ENCODE data around the gene ZBTB9.
"Not testable (repeated sequence)": the region's sequence is repeated elsewhere in the genome, so short reads cannot be mapped to it uniquely, and the experiment has no call there.

The ZBTB9 gene

DNA sequence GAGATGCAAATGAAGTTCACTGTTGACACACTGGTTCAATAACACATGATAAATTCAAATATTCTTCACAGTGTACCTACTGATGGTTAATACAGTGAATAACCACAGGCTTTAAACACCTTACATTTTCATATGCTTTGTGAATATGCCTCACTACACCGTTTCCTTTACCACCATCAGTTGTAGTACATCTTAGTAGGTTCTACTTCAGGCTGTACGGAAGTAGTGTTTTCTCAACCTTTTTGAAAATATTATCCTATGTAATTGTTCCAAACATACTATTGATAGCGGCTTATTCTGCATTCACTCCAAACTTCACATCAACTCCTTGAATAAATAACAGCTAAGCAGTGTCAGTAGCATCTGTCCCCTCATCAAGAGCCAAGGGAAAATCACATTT, 15.3 kb downstream of the ZBTB9 start:
- no peak for DNase-seq

- DNase-seq: no peak
Measured at GRCh38 chr6:33477864-33478263, 23.5 kb downstream of the ZBTB9 start.

GRCh38 chr6:33481192-33481591, 26.8 kb downstream of the ZBTB9 start:
- no peak for DNase-seq

DNA sequence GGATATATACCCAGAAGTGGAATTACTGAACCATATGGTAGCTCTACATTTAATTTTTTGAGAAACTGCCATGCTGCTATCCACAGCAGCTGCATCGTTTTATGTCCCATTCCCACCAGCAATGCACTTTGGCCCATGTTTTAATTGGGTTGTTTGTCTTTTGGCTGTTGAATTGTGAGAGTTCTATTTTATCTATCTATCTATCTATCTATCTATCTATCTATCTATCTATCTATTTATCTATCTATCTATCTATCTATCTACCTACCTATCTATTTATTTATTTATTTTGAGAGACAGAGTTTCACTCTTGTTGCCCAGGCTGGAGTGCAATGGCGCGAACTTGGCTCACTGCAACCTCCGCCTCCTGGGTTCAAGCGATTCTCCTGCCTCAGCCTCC, 28.2 kb downstream of the ZBTB9 start:
- DNase-seq: not testable (repeated sequence)

DNA sequence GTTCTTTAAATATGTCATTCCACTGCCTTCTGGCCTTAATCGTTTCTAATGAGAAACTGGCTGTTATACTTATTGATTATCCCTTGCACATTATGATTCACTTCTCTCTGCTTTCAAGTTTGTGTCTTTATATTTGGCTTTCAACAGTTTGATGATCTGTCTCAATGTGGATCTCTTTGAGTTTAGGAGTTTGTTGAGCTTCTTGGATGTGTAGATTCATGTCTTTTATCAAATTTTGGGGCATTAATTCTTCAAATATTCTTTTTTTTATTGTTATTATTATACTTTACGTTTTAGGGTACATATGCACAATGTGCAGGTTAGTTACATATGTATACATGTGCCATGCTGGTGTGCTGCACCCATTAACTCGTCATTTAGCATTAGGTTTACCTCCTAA, 29.3 kb downstream of the ZBTB9 start:
- no peak for DNase-seq

DNA sequence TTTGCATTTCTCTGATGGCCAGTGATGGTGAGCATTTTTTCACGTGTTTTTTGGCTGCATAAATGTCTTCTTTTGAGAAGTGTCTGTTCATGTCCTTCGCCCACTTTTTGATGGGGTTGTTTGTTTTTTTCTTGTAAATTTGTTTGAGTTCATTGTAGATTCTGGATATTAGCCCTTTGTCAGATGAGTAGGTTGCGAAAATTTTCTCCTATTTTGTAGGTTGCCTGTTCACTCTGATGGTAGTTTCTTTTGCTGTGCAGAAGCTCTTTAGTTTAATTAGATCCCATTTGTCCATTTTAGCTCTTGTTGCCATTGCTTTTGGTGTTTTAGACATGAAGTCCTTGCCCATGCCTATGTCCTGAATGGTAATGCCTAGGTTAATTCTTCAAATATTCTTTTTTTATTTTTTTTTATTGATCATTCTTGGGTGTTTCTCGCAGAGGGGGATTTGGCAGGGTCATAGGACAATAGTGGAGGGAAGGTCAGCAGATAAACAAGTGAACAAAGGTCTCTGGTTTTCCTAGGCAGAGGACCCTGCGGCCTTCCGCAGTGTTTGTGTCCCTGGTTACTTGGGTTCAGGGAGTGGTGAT, 30.4 kb downstream of the ZBTB9 start:
- DNase-seq: not testable (repeated sequence)

- DNase-seq: not testable (repeated sequence)
Measured at GRCh38 chr6:33485680-33486079, 31.3 kb downstream of the ZBTB9 start.

- DNase-seq: no peak
Measured at GRCh38 chr6:33488339-33488738, 34.0 kb downstream of the ZBTB9 start.

GRCh38 chr6:33490198-33490597, 35.8 kb downstream of the ZBTB9 start:
- DNase-seq: no peak

GRCh38 chr6:33490621-33491020, 36.2 kb downstream of the ZBTB9 start:
- no peak for DNase-seq

- no peak for DNase-seq
Measured at GRCh38 chr6:33492093-33492492, 37.7 kb downstream of the ZBTB9 start.

DNA sequence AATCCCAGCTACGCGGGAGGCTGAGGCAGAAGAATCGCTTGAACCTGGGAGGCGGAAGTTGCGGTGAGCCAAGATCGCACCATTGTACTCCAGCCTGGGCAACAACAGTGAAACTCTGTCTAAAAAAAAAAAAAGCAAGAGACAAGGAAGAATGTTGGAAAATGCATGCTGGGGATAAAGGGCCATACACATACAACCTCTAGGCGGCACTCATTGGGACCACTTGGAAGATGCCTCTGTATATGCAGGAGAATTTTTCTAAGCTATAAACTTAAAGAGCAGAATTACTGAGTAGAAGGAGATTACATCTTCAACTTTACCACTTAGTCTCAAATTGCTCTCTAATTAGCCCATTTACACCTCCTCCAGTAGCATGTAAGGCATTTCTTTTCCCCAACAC, 42.8 kb downstream of the ZBTB9 start:
- DNase-seq: no peak

DNA sequence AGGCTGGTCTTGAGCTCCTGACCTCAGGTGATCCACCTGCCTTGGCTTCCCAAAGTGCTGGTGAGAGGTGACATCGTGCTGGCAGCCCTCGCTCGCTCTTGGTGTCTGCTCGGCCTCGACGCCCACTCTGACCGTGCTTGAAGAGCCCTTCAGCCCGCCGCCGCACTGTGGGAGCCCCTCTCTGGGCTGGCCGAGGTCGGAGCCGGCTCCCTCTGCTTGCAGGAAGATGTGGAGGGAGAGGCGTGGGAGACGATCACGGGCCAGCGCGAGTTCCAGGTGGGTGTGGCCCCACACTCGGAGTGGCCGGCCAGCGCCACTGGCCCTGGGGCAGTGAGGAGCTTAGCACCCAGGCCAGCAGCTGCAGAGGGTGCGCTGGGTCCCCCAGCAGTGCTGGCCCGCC, 48.1 kb downstream of the ZBTB9 start:
- DNase-seq: no peak

DNA sequence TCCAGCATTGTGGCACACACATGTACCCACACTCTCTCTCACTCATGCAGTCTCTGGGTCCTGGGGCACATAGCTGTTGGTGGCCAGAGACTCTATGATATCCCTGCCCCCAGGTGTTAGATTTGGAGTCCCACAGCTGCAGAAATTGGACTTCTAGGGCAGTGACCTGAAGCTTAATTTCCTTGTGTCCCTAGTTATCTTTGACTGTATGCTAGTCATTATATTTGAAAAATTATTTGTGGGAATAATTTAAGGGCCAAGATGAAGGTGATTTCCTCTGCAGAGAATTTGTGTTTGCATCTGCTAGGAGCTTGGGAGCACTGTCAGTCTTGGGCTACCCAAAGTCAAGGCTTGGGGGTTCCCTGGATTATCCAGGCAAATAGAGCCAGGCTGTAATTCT, 50.1 kb downstream of the ZBTB9 start:
- no peak for DNase-seq

DNA sequence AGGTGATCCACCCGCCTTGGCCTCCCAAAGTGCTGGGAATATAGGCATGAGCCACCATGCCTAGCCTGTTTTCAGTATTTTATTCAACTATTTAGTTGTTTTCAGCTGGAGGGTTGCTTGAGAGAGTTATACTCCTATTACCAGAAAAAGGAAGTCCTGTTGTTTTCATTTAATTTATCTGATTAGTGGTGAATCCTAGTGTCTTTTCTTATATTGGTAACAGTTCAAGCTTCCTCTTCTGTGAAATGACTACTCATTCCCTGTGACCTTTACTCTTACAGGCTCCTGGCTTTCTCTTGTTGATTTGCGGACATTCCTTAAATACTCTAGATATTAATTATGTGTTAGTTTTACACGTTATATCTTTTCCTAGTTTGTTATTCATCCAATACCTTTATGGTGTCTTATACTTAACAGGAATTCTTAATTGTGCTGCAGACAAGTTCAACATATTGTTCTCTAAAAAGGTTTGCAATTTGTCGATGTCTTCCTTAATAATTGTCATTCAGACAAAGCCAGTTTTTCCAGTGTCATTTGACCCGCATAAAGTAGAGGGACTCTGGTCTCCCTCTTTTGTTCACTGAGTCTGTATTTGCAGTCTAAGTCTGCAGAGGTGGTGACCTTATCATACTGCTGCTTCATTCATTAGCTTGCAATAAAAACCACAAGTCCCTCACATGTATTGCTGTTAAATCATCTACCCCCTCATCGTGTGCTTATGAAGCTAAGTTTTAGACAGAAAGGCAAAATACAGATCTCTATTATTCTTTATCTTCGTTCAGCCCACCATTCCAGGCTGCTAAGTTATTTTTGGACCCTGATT, 51.4 kb downstream of the ZBTB9 start:
- no peak for DNase-seq

All from NCI-H1105 (cell line).